Stimulated activated memory B cell treated with anti-CD40 and anti-IgM and Interleukin-4, amounts not matched to agents 10 μg/mL and 1 μg/mL and 100 μg/mL, for 72 hours (primary cell): Measurements from ENCODE around the gene MRPL20.
"Not testable (repeated sequence)": the region's sequence is repeated elsewhere in the genome, so short reads cannot be mapped to it uniquely, and the experiment has no call there.

Source experiments
- ATAC-seq: fragments of 150-1000 bp; cut with Tn5 transposase; 2 replicates; pipeline ENCODE4 v1.10.0; 2021
- H3K27ac Mint-ChIP-seq: one replicate; pipeline ENCODE4 v1.8.0; 2022; ENCODE audit warnings: mild to moderate bottlenecking, mixed read lengths
- H3K27me3 Mint-ChIP-seq: one replicate; pipeline ENCODE4 v1.8.0; 2022; ENCODE audit warnings: mixed read lengths
- H3K36me3 Mint-ChIP-seq: one replicate; pipeline ENCODE4 v1.8.0; 2022; ENCODE audit warnings: mixed read lengths
- H3K4me1 Mint-ChIP-seq: one replicate; pipeline ENCODE4 v1.8.0; 2022; ENCODE audit warnings: mixed read lengths
- H3K4me3 Mint-ChIP-seq: one replicate; pipeline ENCODE4 v1.8.0; 2022; ENCODE audit warnings: mild to moderate bottlenecking, moderate library complexity, mixed read lengths
- H3K9me3 Mint-ChIP-seq: one replicate; pipeline ENCODE4 v1.8.0; 2022; ENCODE audit warnings: mixed read lengths

MRPL20 gene

DNA sequence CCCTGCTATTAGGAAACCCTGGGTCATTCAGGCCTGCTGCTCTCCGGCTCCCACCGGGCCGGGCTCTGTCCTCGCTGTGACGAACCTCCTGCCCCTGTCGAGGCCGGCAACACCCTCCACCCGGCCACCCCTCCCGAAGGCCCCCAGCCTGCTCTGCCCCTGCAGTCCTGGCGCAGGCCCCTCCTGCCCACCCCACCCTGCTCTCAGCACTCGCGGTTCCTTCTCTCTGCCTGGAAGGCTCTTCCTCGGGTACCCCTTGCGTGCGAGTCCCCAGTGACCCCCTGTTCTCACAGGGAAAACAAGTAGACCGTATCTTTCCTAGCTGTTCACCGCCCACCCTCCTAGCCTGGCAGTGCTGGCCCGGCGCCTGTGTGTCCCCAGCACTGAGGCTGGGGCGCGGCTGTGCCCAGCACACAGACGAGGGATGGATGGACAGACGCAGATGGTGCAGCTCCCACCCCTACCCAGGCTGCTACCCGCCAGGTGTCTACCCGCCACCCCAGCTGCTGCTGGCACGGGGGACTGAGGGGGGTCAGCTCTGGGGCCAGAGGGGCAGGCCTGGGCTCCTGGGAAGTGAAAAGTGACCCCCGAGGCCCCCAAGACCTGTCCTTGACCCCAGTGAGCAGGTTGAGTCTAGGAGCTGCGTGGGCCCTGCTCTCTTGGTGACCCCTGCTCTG is 25.3 kb upstream of the MRPL20 start:
- H3K4me3 Mint-ChIP-seq = no peak overlapping the region
- no peaks in the 10 kb centered on the region for H3K36me3 Mint-ChIP-seq

DNA sequence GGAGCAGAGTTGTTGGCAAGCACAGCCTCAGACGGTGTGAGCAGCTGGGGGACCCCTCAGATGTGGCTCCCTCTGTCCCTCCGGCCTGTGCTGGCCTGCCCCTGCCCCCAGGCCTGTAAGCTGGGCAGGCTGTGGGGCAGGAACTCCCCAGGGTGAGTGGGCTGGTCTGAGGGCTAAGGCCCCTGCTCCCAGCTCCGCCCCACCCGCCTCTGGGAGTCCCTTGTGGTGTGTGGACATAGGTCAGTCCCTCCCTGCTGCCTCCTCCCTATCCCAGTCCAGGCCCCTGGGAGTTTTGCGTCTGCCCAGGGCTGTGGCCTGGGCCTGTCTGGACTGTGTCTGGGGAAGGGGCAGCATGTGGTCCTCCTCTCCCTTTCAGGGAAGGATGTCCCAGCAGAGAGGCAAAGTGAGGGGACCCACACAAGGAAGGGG is 24.8 kb upstream of the MRPL20 start:
- Mint-ChIP-seq H3K9me3 (no peaks in the 10 kb centered on the region), H3K4me1 (peaks cover 20% of the 10 kb centered on the region), H3K27ac (no peak overlapping the region), H3K27me3 (peaks cover 83% of the 10 kb centered on the region), H3K4me3 (no peak overlapping the region), H3K36me3 (no peaks in the 10 kb centered on the region)
- no peak for ATAC-seq

More for the DNA sequence above, 25.3 kb upstream of the MRPL20 start:
- ATAC-seq = no peak
- no peaks in the 10 kb centered on the region for H3K9me3 Mint-ChIP-seq
- H3K27ac Mint-ChIP-seq = no peak overlapping the region
- H3K27me3 Mint-ChIP-seq = peaks cover 81% of the 10 kb centered on the region
- H3K4me1 Mint-ChIP-seq = peaks cover 20% of the 10 kb centered on the region

DNA sequence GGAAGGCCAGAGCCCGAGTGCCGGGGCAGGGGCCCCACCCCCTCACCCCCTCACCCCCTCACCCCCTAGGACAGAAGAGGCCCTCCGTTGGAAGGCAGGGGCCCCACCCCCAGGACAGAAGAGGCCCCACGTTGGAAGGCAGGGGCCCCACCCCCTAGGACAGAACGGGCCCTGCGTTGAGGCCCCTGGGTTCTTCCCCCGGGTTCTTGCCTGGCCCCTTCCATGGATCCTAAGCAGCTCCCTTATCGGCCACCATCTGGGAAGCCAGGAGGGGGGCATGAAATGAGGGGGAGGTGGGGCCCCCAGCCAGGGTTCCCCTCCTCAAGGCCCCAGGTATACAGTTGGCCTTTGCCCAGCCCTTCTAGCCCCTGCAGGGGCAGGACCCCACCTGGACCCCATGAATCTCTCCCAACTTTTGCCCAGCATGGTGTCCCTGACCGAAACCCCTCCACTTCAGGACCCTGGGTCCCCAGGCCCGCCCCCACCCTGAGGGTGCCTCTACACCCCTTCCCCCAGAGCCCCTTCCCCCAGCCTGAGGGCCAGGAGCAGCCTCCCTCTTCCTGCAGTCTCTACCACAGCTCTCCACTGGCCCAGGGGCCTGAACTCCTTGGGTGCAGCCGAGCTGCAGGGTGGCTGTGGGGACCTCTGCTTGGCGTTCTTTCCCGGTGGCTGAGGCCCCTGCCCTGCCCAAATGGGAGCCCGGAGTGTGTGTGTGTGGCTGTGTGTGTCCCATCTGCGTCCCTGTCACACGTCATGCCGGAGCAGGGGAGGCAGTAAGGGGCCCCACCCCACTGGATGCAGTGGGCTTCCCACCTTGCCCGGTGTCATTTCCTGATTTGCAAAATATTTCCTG is 24.1 kb upstream of the MRPL20 start:
- H3K27me3 Mint-ChIP-seq = peaks cover 83% of the 10 kb centered on the region
- H3K27ac Mint-ChIP-seq = no peak overlapping the region
- H3K4me3 Mint-ChIP-seq = no peak overlapping the region
- H3K4me1 Mint-ChIP-seq = peaks cover 20% of the 10 kb centered on the region
- H3K9me3 Mint-ChIP-seq = no peaks in the 10 kb centered on the region
- no peaks in the 10 kb centered on the region for H3K36me3 Mint-ChIP-seq
- ATAC-seq = no peak

DNA sequence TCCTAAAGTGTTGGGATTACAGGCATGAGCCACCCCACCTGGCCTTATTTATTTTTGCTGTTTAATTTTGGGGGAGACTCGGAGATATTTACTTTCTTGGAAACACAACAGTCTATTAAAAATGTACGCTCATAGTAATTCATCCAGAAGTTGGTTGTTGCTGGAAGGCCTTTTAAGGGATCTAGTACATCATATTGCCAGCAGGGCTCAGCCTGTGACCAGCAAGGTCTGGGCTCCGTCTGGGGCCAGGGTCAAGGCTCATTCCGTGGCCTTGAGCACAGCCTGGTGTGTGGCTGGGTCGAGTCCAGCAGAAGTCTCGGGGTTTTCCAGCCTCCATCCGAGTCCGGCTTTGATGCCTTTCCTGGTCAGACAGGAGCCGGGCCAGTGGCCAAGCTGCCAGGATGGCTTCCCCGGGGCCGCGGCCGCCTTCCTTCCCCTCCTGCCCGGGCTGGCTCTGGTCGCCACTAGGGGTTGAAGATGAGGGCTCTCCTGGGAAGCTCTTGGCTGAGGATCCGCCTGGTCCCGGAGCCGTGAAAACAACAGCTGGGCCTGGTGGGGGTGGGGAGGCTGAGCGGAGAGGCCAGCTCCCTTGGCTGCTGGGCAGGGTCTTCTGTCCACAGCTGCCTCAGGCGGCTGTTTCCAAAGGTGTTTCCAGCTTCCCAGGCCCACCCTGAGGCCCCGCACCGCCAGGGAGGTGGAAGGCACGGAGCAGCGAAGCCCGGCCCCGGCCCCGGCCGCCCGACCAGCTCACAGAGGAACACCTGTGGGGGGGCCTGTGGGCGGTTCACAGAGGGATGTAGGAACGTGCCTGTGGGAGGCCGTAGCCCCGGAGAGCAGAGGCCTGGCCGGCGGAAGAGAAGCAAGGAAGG is 23.3 kb upstream of the MRPL20 start:
- Mint-ChIP-seq H3K4me3 (no peak overlapping the region), H3K27ac (no peak overlapping the region), H3K9me3 (no peaks in the 10 kb centered on the region), H3K4me1 (peaks cover 19% of the 10 kb centered on the region), H3K27me3 (peaks cover 89% of the 10 kb centered on the region), H3K36me3 (no peaks in the 10 kb centered on the region)
- ATAC-seq = no peak

DNA sequence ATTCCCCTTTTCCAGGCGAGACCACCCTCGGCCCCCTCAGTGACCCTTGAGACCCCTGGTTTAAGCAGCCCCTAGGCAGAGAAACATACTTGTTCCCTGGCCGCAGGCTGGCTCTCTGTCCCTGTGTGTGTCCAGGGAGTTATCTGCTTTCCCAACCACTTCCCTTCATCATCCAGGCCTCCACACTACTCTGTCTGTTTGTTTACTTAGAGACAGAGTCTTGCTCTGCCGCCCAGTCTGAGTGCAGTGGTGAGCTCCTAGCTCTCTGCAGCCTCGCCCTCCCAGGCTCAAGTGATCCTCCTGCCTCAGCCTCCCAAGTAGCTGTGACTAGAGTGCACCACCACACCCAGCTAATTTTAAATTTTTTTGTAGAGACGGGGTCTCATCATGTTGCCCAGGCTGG is 22.6 kb upstream of the MRPL20 start:
- Mint-ChIP-seq H3K4me3 (no peak overlapping the region), H3K9me3 (no peaks in the 10 kb centered on the region), H3K27ac (no peak overlapping the region), H3K36me3 (no peaks in the 10 kb centered on the region), H3K4me1 (peaks cover 13% of the 10 kb centered on the region), H3K27me3 (peaks cover 89% of the 10 kb centered on the region)
- ATAC-seq = no peak

DNA sequence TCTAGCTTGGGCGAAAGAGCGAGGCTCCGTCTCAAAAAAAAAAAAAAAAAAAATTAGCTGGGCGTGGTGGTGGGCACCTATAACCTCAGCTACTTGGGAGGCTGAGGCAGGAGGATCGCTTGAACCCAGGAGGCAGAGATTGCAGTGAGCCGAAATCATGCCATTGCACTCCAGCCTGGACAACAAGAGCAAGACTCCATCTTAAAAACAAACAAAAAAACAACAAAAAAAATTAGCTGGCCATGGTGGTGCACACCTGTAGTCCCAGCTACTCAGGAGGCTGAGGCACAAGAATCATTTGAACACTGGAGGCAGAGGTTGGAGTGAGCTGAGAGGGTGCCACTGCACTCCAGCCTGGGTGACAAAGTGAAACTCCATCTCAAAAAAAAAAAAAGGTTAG is 21.9 kb upstream of the MRPL20 start:
- not testable (repeated sequence) for H3K4me1 Mint-ChIP-seq, ATAC-seq, H3K36me3 Mint-ChIP-seq, H3K4me3 Mint-ChIP-seq, H3K27ac Mint-ChIP-seq, H3K9me3 Mint-ChIP-seq
- peaks cover 88% of the 10 kb centered on the region for H3K27me3 Mint-ChIP-seq

DNA sequence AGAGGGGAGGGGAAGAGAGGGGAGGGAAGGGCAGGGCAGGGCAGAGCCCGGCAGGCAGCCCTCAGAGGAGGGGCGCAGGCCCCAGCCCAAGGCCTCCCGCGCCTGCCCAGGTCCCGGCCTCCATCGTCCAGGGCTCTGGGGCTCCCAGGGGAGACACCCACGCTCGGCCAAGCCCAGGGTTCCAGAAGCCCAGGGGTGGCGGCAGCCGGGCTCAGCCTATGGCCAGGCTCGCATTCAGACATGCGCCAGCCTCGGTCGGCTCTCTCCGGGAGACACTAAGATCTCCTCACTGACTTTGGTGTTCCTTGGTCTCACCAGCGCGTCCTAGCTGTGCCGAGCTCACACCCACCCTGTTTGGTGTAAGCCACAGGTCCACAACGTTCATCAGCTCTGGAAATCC is 21.1 kb upstream of the MRPL20 start:
- H3K4me3 Mint-ChIP-seq = no peak overlapping the region
- H3K27me3 Mint-ChIP-seq = peaks cover 84% of the 10 kb centered on the region
- no peak for ATAC-seq

DNA sequence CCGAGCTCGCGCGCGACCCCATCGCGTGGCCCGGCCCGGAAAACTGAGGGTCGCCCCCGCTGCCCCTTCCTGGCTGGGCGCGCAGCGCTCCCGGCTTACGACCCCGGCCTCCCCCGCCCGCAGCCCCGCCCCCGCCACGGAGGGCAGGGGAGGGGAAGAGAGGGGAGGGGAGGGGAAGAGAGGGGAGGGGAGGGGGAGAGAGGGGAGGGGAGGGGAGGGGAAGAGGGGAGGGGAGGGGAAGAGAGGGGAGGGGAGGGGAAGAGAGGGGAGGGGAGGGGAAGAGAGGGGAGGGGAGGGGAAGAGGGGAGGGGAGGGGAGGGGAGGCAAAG is 20.7 kb upstream of the MRPL20 start:
- H3K27ac Mint-ChIP-seq = no peak overlapping the region
- no peak overlapping the region for H3K4me3 Mint-ChIP-seq
- H3K27me3 Mint-ChIP-seq = peaks cover 84% of the 10 kb centered on the region
- no peaks in the 10 kb centered on the region for H3K9me3 Mint-ChIP-seq
- ATAC-seq = no peak
- H3K4me1 Mint-ChIP-seq = peaks cover 9% of the 10 kb centered on the region
- H3K36me3 Mint-ChIP-seq = no peaks in the 10 kb centered on the region

More for the DNA sequence above, 21.1 kb upstream of the MRPL20 start:
- peaks cover 5% of the 10 kb centered on the region for H3K4me1 Mint-ChIP-seq
- H3K36me3 Mint-ChIP-seq = no peaks in the 10 kb centered on the region
- H3K9me3 Mint-ChIP-seq = no peaks in the 10 kb centered on the region
- H3K27ac Mint-ChIP-seq = no peak overlapping the region

DNA sequence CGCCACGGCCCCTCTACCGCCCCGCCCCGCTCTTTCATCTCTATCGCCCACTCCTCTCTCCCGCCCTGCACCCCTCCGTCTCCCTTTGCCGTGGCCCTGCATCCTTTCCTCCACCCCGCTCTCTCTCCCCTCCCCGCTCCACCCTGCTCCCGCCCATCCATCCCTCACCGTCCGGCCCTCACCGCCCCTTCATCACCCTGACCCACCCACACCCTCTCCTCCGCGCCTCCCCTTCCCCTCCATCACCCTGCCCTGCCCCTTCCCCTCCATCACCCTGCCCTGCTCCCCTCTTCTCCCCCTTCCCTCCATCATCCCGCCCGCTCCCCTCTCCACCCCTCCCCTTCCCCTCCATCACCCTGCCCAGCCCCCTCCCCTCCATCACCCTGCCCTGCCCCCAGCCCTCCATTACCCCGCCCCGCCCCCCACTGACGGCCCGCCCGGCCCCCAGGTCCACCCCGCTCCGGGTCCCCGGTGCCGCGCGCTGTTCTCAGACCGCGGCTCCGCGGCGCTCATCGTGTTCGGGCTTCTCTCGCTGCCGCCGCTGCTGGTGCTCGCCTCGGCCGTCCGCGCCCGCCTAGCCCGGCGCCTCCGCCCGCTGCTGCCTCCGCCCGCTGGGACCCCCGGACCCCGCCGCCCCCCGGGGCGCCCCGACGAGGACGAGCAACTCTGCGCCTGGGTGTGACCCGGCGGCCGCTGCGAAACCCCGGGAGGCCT is 20.2 kb upstream of the MRPL20 start:
- H3K4me3 Mint-ChIP-seq = no peak overlapping the region
- H3K36me3 Mint-ChIP-seq = no peaks in the 10 kb centered on the region
- H3K9me3 Mint-ChIP-seq = no peaks in the 10 kb centered on the region
- no peak overlapping the region for H3K27ac Mint-ChIP-seq
- ATAC-seq = peak; percentile 89
- H3K4me1 Mint-ChIP-seq = peaks cover 11% of the 10 kb centered on the region
- H3K27me3 Mint-ChIP-seq = peaks cover 84% of the 10 kb centered on the region

DNA sequence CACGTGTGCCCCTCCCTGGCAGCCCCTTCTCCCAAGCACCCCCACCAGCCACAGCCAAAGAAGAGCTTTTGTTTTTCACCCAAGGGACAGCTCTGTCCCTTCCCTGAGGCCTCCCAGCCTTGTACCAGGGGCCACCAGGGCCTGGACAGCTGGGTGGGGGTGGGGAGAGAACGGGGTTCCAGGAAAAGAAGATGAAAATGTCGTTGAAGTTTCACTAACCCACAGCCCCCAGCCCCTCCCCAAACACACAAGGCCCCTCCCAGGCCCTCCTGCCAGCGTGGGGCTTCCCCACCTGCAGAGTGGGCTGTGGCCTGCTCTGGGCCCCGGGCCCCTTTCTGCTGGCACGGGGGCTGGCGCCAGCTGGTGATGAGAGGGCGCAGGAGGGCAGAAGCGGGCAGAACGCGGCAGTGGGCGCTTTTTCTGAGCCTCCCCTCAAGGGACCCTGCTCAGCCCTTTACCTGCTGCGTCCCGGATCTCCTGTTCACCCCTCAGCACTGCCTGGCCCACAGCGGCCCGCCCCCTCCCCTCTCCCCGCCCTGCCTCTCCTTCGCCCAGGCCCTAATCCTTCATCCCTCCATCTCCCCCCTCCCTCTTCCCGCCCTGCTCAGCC is 19.5 kb upstream of the MRPL20 start:
- ATAC-seq = no peak
- peaks cover 83% of the 10 kb centered on the region for H3K27me3 Mint-ChIP-seq
- no peaks in the 10 kb centered on the region for H3K36me3 Mint-ChIP-seq
- peaks cover 11% of the 10 kb centered on the region for H3K4me1 Mint-ChIP-seq
- no peak overlapping the region for H3K4me3 Mint-ChIP-seq
- no peaks in the 10 kb centered on the region for H3K9me3 Mint-ChIP-seq
- H3K27ac Mint-ChIP-seq = no peak overlapping the region

DNA sequence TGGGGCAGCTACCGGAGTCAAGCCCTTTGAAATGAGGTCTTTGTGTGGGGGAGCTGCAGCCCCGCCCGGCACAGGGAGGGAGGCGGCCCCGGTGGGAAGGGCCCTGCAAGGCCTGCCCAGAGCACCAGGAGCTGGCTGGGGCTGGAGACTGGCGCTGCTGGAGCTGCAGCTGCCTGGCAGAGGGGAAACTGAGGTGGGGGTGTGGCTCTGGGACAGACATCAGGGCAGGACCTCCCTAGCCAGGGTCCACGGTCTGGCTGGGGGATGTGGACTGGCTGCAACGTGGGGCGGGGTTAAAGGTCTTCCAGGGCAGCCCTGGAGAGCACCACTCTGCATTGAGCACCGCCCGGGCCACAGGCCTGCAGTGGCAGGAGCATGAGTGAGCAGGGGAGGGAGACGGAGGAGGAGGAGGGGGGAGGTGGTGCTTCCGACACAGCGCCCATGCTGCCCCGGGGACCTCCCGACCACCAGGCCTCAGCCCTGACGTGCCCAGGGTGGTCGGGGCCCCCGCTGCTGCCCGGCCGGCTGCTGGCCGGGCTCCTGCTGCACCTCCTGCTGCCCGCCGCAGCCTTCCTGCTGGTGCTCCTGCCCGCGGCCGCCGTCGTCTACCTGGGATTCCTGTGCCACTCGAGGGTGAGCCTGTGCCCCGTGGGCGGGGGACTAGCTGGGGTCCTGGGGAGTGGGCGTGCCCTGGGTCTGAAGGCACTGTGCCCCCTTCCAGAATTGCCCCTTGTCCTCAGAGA is 18.8 kb upstream of the MRPL20 start:
- no peak for ATAC-seq
- Mint-ChIP-seq H3K4me1 (peaks cover 12% of the 10 kb centered on the region), H3K4me3 (no peak overlapping the region), H3K36me3 (no peaks in the 10 kb centered on the region), H3K27ac (no peak overlapping the region), H3K9me3 (no peaks in the 10 kb centered on the region), H3K27me3 (peaks cover 83% of the 10 kb centered on the region)

DNA sequence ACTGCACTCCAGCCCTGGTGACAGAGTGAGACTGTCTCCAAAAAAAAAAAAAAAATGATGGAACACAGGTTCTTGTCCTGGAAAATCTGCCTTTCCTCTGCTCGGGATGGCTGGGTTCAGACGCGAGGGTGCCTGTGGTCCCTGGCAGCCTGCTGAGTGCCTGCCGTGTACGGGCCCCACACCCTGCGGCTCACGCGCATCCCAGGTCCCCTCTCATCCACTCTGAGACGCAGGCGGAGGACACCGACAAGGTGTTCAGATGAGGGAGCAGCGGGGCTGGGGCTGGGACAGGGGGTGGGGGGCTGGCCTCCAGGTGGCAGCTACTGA is 18.3 kb upstream of the MRPL20 start:
- Mint-ChIP-seq H3K4me1 (peaks cover 16% of the 10 kb centered on the region), H3K27me3 (peaks cover 83% of the 10 kb centered on the region), H3K27ac (no peak overlapping the region), H3K4me3 (no peak overlapping the region), H3K36me3 (no peaks in the 10 kb centered on the region), H3K9me3 (no peaks in the 10 kb centered on the region)
- no peak for ATAC-seq

DNA sequence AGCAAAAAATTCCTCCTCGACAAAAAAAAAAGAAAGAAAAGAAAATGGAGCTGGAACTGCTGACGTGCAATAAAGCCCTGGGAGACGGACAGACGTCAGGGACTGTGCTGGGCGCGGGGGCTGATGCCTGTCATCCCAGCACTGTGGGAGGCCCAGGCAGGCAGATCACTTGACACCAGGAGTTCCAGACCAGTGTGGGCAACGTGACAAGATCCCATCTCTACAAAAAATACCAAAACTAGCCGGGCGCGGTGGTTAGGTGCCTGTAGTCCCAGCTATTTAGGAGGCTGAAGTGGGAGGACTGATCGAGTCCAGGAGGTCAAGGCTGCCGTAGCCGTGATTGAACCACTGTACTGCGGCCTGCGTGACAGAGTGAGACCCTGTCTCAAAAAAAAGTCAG is 17.6 kb upstream of the MRPL20 start:
- H3K4me3 Mint-ChIP-seq = no peak overlapping the region
- H3K9me3 Mint-ChIP-seq = no peaks in the 10 kb centered on the region
- ATAC-seq = no peak
- H3K4me1 Mint-ChIP-seq = peaks cover 16% of the 10 kb centered on the region
- no peaks in the 10 kb centered on the region for H3K36me3 Mint-ChIP-seq
- H3K27me3 Mint-ChIP-seq = peaks cover 76% of the 10 kb centered on the region
- H3K27ac Mint-ChIP-seq = no peak overlapping the region

DNA sequence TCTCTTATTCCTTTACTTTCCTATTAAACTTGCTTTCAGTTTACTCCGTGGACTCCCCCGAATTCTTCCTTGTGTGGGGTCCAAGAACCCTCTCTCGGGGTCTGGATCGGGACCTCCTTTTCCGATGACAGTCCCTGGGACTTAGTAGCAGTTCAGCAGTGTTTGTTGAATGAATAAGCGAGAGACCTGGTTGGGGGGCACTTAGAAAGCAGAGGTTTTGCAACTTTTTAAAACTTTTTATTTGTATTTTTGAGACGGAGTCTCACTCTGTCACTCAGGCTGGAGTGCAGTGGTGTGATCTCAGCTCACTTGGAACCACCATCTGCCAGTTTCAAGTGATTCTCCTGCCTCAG is 16.1 kb upstream of the MRPL20 start:
- peaks cover 65% of the 10 kb centered on the region for H3K27me3 Mint-ChIP-seq
- no peak overlapping the region for H3K27ac Mint-ChIP-seq
- H3K36me3 Mint-ChIP-seq = no peaks in the 10 kb centered on the region
- ATAC-seq = no peak
- H3K4me1 Mint-ChIP-seq = peaks cover 23% of the 10 kb centered on the region
- H3K9me3 Mint-ChIP-seq = no peaks in the 10 kb centered on the region
- H3K4me3 Mint-ChIP-seq = no peak overlapping the region
